GM23338 (cell line): ENCODE data around the gene CSNK1A1. TPM values are rescaled to one million over a fixed set of nuclear protein-coding genes. Genes with fewer than 3 reads are reported as not detected.

Experiments used
- ATAC-seq: fragments of 200-7000 bp; cut with Tn5 transposase; 3 replicates; pipeline ENCODE4 v1.9.1; 2020
- DNase-seq: peaks from one replicate; pipeline ENCODE4 v3.0.0-alpha.2; 2015; ENCODE audit warnings: low spot score
- H2AFZ ChIP-seq: fragments of 200-600 bp; sonication (generic); 2 replicates; pipeline ENCODE4 v1.8.0; 2016; ENCODE audit warnings: antibody characterized with exemption, mild to moderate bottlenecking, moderate library complexity
- H3F3A ChIP-seq: fragments of 200-600 bp; sonication (generic); replicated peaks from 2 replicates; pipeline ENCODE4 v1.8.0; 2017; ENCODE audit warnings: antibody characterized with exemption, mixed run types, low read depth
- H3K27ac ChIP-seq: fragments of 200-600 bp; sonication (generic); 2 replicates; pipeline ENCODE4 v1.6.1; 2016; ENCODE audit warnings: low read depth
- H3K27me3 ChIP-seq: fragments of 200-600 bp; sonication (generic); 2 replicates; pipeline ENCODE4 v1.8.0; 2016; ENCODE audit warnings: mild to moderate bottlenecking, mixed run types, moderate library complexity; ENCODE audit not compliant: insufficient read depth
- H3K36me3 ChIP-seq: fragments of 200-600 bp; sonication (generic); 2 replicates; pipeline ENCODE4 v1.8.0; 2016; ENCODE audit warnings: mild to moderate bottlenecking; ENCODE audit not compliant: insufficient read depth
- H3K4me1 ChIP-seq: fragments of 200-600 bp; sonication (generic); 2 replicates; pipeline ENCODE4 v1.8.0; 2016; ENCODE audit warnings: mild to moderate bottlenecking, moderate library complexity; ENCODE audit not compliant: insufficient read depth
- H3K4me2 ChIP-seq: fragments of 200-600 bp; sonication (generic); 2 replicates; pipeline ENCODE4 v1.7.1; 2017; ENCODE audit warnings: mixed run types
- H3K4me3 ChIP-seq: fragments of 200-600 bp; sonication (generic); 2 replicates; pipeline ENCODE4 v1.6.1; 2016; ENCODE audit warnings: mixed run types
- H3K79me2 ChIP-seq: fragments of 200-600 bp; sonication (generic); replicated peaks from 2 replicates; pipeline ENCODE4 v1.8.0; 2017; ENCODE audit warnings: mild to moderate bottlenecking; ENCODE audit not compliant: insufficient read depth
- H3K9me2 ChIP-seq: fragments of 200-600 bp; sonication (generic); 2 replicates; pipeline ENCODE4 v1.8.0; 2017; ENCODE audit not compliant: insufficient read depth
- H4K20me1 ChIP-seq: fragments of 200-600 bp; sonication (generic); replicated peaks from 2 replicates; pipeline ENCODE4 v1.8.0; 2017; ENCODE audit warnings: mild to moderate bottlenecking; ENCODE audit not compliant: insufficient read depth
- H3K27ac Mint-ChIP-seq: 2 replicates; pipeline ENCODE4 v1.8.0; 2020; ENCODE audit warnings: inconsistent platforms, mild to moderate bottlenecking, moderate library complexity, mixed read lengths
- H3K27me3 Mint-ChIP-seq: 3 replicates; pipeline ENCODE4 v1.8.0; 2022; ENCODE audit warnings: low read depth, mild to moderate bottlenecking, moderate library complexity, mixed read lengths, inconsistent platforms; ENCODE audit not compliant: insufficient read depth, poor library complexity
- H3K36me3 Mint-ChIP-seq: 3 replicates; pipeline ENCODE4 v1.8.0; 2021; ENCODE audit warnings: low read depth, mild to moderate bottlenecking, inconsistent platforms, moderate library complexity, mixed read lengths
- H3K4me1 Mint-ChIP-seq: 3 replicates; pipeline ENCODE4 v1.8.0; 2020; ENCODE audit warnings: mild to moderate bottlenecking, inconsistent platforms, mixed read lengths
- H3K4me3 Mint-ChIP-seq: 3 replicates; pipeline ENCODE4 v1.8.0; 2021; ENCODE audit warnings: moderate library complexity, mild to moderate bottlenecking, inconsistent platforms, mixed read lengths
- H3K9me3 Mint-ChIP-seq: 3 replicates; pipeline ENCODE4 v1.8.0; 2020; ENCODE audit warnings: moderate library complexity, mild to moderate bottlenecking, inconsistent platforms, mixed read lengths
- EZH2 ChIP-seq: fragments of 200-600 bp; sonication (generic); IDR thresholded peaks from one replicate; pipeline ENCODE4 v1.8.0; 2017; ENCODE audit warnings: antibody characterized with exemption, mild to moderate bottlenecking, low read depth; ENCODE audit not compliant: unreplicated experiment
- EZH2phosphoT487 ChIP-seq: fragments of 200-600 bp; sonication (generic); IDR thresholded peaks from one replicate; pipeline ENCODE4 v1.8.1; 2018; ENCODE audit warnings: antibody characterized with exemption; ENCODE audit not compliant: unreplicated experiment
- ZNF331 ChIP-seq: fragments of 250-450 bp; sonication (Bioruptor Pico); IDR thresholded peaks from 2 replicates; pipeline ENCODE4 v1.5.0; 2020; ENCODE audit warnings: low read depth, mild to moderate bottlenecking, moderate library complexity
- polyA plus RNA-seq: library from polyadenylated mRNA; unstranded; fragments of >200 nt; fragmentation: Nextera tagmentation; extraction: Ambion mirVana; gene quantifications from 2 replicates; pipeline ENCODE4 v1.2.1, GENCODE V29; 2016
- total RNA-seq: library from RNA; depleted of rRNA; stranded (reverse); fragments of >200 nt; shearing (Covaris generic); gene quantifications from 2 replicates; pipeline ENCODE4 v1.2.3, GENCODE V29; 2014
- TF ChIP-seq, protein P1 (sequence below): IDR thresholded peaks from one replicate; pipeline ENCODE4 v1.6.1; 2018; ENCODE audit warnings: antibody characterized with exemption; ENCODE audit not compliant: unreplicated experiment
- TF ChIP-seq, protein P2 (sequence below): fragments of 250-450 bp; sonication (Bioruptor Pico); IDR thresholded peaks from 2 replicates; pipeline ENCODE4 v1.5.0; 2020; ENCODE audit warnings: mild to moderate bottlenecking, moderate library complexity
- TF ChIP-seq, protein P3 (sequence below): IDR thresholded peaks from 2 replicates; pipeline ENCODE4 v1.6.1; 2016; ENCODE audit warnings: antibody characterized with exemption

The CSNK1A1 gene
- total and polyA plus RNA-seq, 2 experiments from 2014 or later, result 110 to 233 TPM

DNA sequence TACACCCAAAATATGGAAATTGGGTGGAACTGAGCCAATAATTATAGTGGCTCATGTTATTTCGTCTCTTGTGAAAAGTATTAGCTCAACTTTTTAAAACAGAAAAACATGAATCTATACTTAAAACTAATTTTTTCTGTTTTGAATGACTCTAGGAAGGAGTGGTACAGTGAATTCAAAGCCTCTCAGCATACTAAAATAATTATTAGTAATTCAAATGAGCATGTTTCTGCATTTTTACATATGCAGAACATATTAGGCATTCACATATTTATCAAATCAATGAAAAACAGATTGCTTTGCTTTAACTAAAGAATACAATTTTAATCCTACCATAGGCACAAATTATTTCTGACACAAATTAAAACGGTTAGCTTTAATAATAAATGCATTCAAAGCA, 54.3 kb downstream of the CSNK1A1 start:
- Mint-ChIP-seq H3K27me3 (peaks cover 2% of the 10 kb centered on the region), H3K27ac (no peak overlapping the region), H3K9me3 (no peaks in the 10 kb centered on the region), H3K4me1 (peaks cover 50% of the 10 kb centered on the region), H3K4me3 (no peak overlapping the region), H3K36me3 (peaks cover 57% of the 10 kb centered on the region)
- Histone ChIP-seq H3K4me3 (no peak overlapping the region), H3K27me3 (no peaks in the 10 kb centered on the region), H3F3A (no peaks in the 10 kb centered on the region), H3K4me2 (peak overlapping the region; percentile 19), H3K9me2 (no peaks in the 10 kb centered on the region), H3K4me1 (peaks cover 43% of the 10 kb centered on the region), H3K79me2 (no peaks in the 10 kb centered on the region), H3K36me3 (peaks cover 14% of the 10 kb centered on the region; the same call in 1 of the 2 replicates), H3K27ac (no peak overlapping the region; the same call in 1 of the 2 replicates), H2AFZ (no peak overlapping the region), H4K20me1 (no peaks in the 10 kb centered on the region; the same call in 1 of the 2 replicates)
- ATAC-seq (no peak), DNase-seq (no peak)
- TF ChIP-seq EZH2phosphoT487, result no peak
- no peak for TF ChIP-seq ZNF331 (CRISPR knock-in tag)
- no peak for TF ChIP-seq EZH2
- TF ChIP-seq, protein P1, sequence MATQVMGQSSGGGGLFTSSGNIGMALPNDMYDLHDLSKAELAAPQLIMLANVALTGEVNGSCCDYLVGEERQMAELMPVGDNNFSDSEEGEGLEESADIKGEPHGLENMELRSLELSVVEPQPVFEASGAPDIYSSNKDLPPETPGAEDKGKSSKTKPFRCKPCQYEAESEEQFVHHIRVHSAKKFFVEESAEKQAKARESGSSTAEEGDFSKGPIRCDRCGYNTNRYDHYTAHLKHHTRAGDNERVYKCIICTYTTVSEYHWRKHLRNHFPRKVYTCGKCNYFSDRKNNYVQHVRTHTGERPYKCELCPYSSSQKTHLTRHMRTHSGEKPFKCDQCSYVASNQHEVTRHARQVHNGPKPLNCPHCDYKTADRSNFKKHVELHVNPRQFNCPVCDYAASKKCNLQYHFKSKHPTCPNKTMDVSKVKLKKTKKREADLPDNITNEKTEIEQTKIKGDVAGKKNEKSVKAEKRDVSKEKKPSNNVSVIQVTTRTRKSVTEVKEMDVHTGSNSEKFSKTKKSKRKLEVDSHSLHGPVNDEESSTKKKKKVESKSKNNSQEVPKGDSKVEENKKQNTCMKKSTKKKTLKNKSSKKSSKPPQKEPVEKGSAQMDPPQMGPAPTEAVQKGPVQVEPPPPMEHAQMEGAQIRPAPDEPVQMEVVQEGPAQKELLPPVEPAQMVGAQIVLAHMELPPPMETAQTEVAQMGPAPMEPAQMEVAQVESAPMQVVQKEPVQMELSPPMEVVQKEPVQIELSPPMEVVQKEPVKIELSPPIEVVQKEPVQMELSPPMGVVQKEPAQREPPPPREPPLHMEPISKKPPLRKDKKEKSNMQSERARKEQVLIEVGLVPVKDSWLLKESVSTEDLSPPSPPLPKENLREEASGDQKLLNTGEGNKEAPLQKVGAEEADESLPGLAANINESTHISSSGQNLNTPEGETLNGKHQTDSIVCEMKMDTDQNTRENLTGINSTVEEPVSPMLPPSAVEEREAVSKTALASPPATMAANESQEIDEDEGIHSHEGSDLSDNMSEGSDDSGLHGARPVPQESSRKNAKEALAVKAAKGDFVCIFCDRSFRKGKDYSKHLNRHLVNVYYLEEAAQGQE, result no peak
- TF ChIP-seq, protein P2, sequence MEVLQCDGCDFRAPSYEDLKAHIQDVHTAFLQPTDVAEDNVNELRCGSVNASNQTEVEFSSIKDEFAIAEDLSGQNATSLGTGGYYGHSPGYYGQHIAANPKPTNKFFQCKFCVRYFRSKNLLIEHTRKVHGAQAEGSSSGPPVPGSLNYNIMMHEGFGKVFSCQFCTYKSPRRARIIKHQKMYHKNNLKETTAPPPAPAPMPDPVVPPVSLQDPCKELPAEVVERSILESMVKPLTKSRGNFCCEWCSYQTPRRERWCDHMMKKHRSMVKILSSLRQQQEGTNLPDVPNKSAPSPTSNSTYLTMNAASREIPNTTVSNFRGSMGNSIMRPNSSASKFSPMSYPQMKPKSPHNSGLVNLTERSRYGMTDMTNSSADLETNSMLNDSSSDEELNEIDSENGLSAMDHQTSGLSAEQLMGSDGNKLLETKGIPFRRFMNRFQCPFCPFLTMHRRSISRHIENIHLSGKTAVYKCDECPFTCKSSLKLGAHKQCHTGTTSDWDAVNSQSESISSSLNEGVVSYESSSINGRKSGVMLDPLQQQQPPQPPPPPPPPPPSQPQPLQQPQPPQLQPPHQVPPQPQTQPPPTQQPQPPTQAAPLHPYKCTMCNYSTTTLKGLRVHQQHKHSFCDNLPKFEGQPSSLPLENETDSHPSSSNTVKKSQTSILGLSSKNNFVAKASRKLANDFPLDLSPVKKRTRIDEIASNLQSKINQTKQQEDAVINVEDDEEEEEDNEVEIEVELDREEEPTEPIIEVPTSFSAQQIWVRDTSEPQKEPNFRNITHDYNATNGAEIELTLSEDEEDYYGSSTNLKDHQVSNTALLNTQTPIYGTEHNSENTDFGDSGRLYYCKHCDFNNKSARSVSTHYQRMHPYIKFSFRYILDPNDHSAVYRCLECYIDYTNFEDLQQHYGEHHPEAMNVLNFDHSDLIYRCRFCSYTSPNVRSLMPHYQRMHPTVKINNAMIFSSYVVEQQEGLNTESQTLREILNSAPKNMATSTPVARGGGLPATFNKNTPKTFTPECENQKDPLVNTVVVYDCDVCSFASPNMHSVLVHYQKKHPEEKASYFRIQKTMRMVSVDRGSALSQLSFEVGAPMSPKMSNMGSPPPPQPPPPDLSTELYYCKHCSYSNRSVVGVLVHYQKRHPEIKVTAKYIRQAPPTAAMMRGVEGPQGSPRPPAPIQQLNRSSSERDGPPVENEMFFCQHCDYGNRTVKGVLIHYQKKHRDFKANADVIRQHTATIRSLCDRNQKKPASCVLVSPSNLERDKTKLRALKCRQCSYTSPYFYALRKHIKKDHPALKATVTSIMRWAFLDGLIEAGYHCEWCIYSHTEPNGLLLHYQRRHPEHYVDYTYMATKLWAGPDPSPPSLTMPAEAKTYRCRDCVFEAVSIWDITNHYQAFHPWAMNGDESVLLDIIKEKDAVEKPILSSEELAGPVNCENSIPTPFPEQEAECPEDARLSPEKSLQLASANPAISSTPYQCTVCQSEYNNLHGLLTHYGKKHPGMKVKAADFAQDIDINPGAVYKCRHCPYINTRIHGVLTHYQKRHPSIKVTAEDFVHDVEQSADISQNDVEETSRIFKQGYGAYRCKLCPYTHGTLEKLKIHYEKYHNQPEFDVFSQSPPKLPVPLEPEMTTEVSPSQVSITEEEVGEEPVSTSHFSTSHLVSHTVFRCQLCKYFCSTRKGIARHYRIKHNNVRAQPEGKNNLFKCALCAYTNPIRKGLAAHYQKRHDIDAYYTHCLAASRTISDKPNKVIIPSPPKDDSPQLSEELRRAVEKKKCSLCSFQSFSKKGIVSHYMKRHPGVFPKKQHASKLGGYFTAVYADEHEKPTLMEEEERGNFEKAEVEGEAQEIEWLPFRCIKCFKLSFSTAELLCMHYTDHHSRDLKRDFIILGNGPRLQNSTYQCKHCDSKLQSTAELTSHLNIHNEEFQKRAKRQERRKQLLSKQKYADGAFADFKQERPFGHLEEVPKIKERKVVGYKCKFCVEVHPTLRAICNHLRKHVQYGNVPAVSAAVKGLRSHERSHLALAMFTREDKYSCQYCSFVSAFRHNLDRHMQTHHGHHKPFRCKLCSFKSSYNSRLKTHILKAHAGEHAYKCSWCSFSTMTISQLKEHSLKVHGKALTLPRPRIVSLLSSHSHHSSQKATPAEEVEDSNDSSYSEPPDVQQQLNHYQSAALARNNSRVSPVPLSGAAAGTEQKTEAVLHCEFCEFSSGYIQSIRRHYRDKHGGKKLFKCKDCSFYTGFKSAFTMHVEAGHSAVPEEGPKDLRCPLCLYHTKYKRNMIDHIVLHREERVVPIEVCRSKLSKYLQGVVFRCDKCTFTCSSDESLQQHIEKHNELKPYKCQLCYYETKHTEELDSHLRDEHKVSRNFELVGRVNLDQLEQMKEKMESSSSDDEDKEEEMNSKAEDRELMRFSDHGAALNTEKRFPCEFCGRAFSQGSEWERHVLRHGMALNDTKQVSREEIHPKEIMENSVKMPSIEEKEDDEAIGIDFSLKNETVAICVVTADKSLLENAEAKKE (CRISPR knock-in tag), result no peak
- TF ChIP-seq, protein P3, sequence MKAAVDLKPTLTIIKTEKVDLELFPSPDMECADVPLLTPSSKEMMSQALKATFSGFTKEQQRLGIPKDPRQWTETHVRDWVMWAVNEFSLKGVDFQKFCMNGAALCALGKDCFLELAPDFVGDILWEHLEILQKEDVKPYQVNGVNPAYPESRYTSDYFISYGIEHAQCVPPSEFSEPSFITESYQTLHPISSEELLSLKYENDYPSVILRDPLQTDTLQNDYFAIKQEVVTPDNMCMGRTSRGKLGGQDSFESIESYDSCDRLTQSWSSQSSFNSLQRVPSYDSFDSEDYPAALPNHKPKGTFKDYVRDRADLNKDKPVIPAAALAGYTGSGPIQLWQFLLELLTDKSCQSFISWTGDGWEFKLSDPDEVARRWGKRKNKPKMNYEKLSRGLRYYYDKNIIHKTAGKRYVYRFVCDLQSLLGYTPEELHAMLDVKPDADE, result no peak
